HG03196 (cell line): ENCODE measurements around the gene MAN1A2.
"Not testable (repeated sequence)": the region's sequence is repeated elsewhere in the genome, so short reads cannot be mapped to it uniquely, and the experiment has no call there.

Source experiments
- ATAC-seq: cut with Tn5 transposase; IDR thresholded peaks from one replicate; pipeline ENCODE4 v1.9.1; 2021; ENCODE audit not compliant: unreplicated experiment

MAN1A2 gene

GRCh38 chr1:117367046-117368025 lies at the start of gene MAN1A2:
Gene MAN1A2 (plus strand): TSS chr1:117367449. CDS start chr1:117368184, 735 bp downstream.
- ATAC-seq: peak; percentile 60

GRCh38 chr1:117318011-117318410 lies 49.2 kb upstream of the MAN1A2 start:
- ATAC-seq: no peak

GRCh38 chr1:117318426-117318825 lies 48.8 kb upstream of the MAN1A2 start:
- ATAC-seq: no peak

DNA sequence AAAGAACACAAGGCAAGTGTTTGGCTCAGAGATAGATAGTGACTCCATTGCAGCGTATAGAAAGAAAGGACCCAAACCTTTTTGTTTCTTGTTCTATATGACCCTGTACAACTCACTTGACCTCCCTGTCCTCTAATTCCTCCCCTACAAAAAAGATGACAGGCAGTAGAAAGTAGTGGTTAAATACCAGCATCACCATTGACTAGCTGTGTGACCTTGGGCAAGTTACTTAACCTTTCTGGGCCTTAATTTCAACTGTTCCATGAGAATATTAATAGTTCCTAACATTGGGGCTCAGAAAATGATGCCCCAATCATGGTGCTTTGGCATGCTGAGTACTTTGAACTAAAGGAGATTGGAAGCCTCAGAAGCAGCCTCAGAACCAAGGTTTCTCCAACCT lies 46.7 kb upstream of the MAN1A2 start:
- no peak for ATAC-seq

- no peak for ATAC-seq
These were observed 45.3 kb upstream of the MAN1A2 start for GRCh38 chr1:117321680-117322609.

- no peak for ATAC-seq
These were observed 42.9 kb upstream of the MAN1A2 start for GRCh38 chr1:117324357-117324756.

GRCh38 chr1:117326035-117326434 lies 41.2 kb upstream of the MAN1A2 start:
- not testable (repeated sequence) for ATAC-seq

- ATAC-seq: no peak
These were observed 40.2 kb upstream of the MAN1A2 start for GRCh38 chr1:117327011-117327410.

GRCh38 chr1:117335376-117336086 lies 31.7 kb upstream of the MAN1A2 start:
- no peak for ATAC-seq

DNA sequence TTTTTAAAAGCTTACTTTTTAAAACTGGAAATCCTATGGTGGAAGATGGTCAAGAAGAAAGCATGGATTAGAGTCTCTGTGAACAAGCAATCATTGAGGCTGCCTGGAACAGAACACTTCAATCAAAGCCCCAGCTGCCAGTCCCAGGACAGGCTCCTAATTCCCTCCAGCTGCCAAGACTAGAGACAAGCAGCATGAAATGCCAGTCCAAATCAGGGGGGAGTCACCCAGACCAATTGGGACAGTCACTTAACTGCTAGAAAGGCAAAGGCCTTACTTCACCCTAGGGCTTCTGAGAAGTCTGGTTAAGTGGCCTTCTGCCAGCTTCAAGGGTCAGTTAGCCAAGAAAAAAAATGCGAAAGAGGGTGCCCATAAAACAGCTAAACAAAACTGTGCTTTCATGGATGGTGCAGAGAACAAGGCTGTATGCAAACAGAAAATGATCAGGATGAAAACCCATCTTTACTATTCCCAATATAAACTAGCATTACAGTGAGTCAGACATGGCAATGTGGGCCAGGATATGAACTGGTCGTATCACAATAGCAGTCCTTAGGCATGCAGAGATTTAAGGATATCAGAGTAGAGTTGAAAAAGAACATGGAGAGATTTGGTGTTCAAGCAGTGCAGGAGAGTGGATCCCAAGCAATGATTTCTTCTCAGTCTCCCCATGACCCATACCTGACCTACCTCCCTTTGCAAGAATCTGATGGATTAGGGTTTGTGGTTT lies 31.0 kb upstream of the MAN1A2 start:
- no peak for ATAC-seq

GRCh38 chr1:117339866-117340700 lies 27.2 kb upstream of the MAN1A2 start:
- ATAC-seq: no peak

- no peak for ATAC-seq
These were observed 26.1 kb upstream of the MAN1A2 start for GRCh38 chr1:117341123-117341522.

GRCh38 chr1:117342397-117342796 lies 24.9 kb upstream of the MAN1A2 start:
- no peak for ATAC-seq

GRCh38 chr1:117346206-117346928 lies 20.9 kb upstream of the MAN1A2 start:
- no peak for ATAC-seq

DNA sequence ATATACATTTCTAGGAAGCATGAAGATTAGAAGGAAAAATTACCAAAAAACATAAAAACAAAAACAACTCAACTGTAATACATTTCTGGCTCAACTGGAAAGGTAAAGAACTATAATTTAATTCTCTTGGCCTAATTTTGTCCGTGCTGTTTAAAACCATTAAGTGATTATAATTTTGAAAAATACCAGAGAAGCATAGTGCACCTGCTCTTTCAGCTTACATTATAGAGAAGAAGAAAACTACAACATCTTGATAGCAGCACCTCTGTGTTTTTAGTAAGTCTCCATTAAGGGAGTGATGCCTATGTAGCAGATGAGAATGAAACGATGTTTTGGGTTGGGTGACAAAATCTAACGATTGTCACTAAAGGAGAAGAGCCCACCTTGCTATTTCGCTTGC lies 19.3 kb upstream of the MAN1A2 start:
- ATAC-seq: no peak

DNA sequence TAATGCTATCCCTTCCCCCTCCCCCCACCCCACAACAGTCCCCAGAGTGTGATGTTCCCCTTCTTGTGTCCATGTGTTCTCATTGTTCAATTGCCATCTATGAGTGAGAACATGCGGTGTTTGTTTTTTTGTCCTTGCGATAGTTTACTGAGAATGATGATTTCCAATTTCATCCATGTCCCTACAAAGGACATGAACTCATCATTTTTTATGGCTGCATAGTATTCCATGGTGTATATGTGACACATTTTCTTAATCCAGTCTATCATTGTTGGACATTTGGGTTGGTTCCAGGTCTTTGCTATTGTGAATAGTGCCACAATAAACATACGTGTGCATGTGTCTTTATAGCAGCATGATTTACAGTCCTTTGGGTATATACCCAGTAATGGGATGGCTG lies 14.6 kb upstream of the MAN1A2 start:
- not testable (repeated sequence) for ATAC-seq

DNA sequence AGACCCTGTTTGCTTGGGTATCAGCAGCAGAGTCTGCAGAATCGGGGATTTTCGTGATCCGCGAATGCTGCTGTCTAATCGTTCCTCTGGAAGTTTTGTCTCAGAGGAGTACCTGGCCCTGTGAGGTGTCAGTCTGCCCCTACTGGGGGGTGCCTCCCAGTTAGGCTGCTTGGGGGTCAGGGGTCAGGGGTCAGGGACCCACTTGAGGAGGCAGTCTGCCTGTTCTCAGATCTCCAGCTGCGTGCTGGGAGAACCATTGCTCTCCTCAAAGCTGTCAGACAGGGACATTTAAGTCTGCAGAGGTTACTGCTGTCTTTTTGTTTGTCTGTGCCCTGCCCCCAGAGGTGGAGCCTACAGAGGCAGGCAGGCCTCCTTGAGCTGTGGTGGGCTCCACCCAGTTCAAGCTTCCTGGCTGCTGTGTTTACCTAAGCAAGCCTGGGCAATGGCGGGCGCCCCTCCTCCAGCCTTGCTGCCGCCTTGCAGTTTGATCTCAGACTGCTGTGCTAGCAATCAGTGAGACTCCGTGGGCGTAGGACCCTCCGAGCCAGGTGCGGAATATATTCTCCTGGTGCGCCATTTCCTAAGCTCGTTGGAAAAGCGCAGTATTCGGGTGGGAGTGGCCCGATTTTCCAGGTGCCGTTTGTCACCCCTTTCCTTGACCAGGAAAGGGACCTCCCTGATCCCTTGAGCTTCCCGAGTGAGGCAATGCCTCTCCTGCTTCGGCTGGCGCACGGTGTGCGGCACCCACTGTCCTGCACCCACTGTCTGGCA lies 9.2 kb upstream of the MAN1A2 start:
- not testable (repeated sequence) for ATAC-seq

GRCh38 chr1:117358604-117358887 lies 8.7 kb upstream of the MAN1A2 start:
- ATAC-seq: not testable (repeated sequence)
